K562 (cell line): ENCODE measurements around the gene HNF4A. TPM values are rescaled to one million over a fixed set of nuclear protein-coding genes. Genes with fewer than 3 reads are reported as not detected.

Experiments used
- ARID2 ChIP-seq: fragments of 450-650 bp; IDR thresholded peaks from 2 replicates; pipeline ENCODE4 v1.6.1; 2017; ENCODE audit warnings: antibody characterized with exemption, mild to moderate bottlenecking
- CBX5 ChIP-seq: IDR thresholded peaks from 2 replicates; pipeline ENCODE4 v1.6.1; 2014; ENCODE audit warnings: low read depth, borderline replicate concordance
- DMBX1 ChIP-seq: fragments of 250-450 bp; sonication (Bioruptor Pico); IDR thresholded peaks from 2 replicates; pipeline ENCODE4 v1.8.0; 2022; ENCODE audit warnings: inconsistent platforms, mild to moderate bottlenecking, moderate library complexity, borderline replicate concordance
- GATAD2B ChIP-seq: fragments of 450-650 bp; IDR thresholded peaks from 2 replicates; pipeline ENCODE4 v1.6.1; 2017; ENCODE audit warnings: mild to moderate bottlenecking, borderline replicate concordance
- LEF1 ChIP-seq: fragments of 450-650 bp; IDR thresholded peaks from 2 replicates; pipeline ENCODE4 v1.6.1; 2016; ENCODE audit warnings: mild to moderate bottlenecking
- MEIS2 ChIP-seq: fragments of 450-650 bp; IDR thresholded peaks from 2 replicates; pipeline ENCODE4 v1.6.1; 2014; ENCODE audit warnings: mild to moderate bottlenecking; ENCODE audit not compliant: partially characterized antibody
- NFRKB ChIP-seq: fragments of 450-650 bp; IDR thresholded peaks from 2 replicates; pipeline ENCODE4 v1.6.1; 2016; ENCODE audit warnings: low read depth
- POLR2AphosphoS5 ChIP-seq: IDR thresholded peaks from 2 replicates; pipeline ENCODE4 v1.6.1; 2011; ENCODE audit warnings: mild to moderate bottlenecking, low read depth, low read length, moderate library complexity; ENCODE audit not compliant: control insufficient read depth, insufficient read depth
- RREB1 ChIP-seq: fragments of 250-450 bp; sonication (Bioruptor Pico); IDR thresholded peaks from 2 replicates; pipeline ENCODE4 v1.4.0; 2020
- SP1 ChIP-seq: sonication (generic); formaldehyde crosslinking; IDR thresholded peaks from 2 replicates; pipeline ENCODE4 v1.8.1; 2022; ENCODE audit warnings: mild to moderate bottlenecking, missing genetic modification reagents
- THRA ChIP-seq: fragments of 450-650 bp; IDR thresholded peaks from 2 replicates; pipeline ENCODE4 v1.6.1; 2017; ENCODE audit warnings: mild to moderate bottlenecking, moderate library complexity
- TSC22D4 ChIP-seq: fragments of 450-650 bp; IDR thresholded peaks from 2 replicates; pipeline ENCODE4 v1.6.1; 2016; ENCODE audit warnings: missing genetic modification characterization, missing biosample characterization, control low read depth
- ZC3H4 ChIP-seq: sonication (generic); formaldehyde crosslinking; IDR thresholded peaks from 2 replicates; pipeline ENCODE4 v1.9.0; 2021; ENCODE audit warnings: missing genetic modification reagents, borderline replicate concordance
- ZNF398 ChIP-seq: fragments of 250-450 bp; sonication (Bioruptor Pico); IDR thresholded peaks from 2 replicates; pipeline ENCODE4 v1.8.0; 2021; ENCODE audit warnings: moderate library complexity, mild to moderate bottlenecking, inconsistent platforms
- ZNF512 ChIP-seq: IDR thresholded peaks from 2 replicates; pipeline ENCODE4 v1.6.1; 2016; ENCODE audit warnings: missing genetic modification characterization, missing compliant biosample characterization
- ZNF77 ChIP-seq: fragments of 250-450 bp; sonication (Bioruptor Pico); IDR thresholded peaks from 2 replicates; pipeline ENCODE4 v1.5.0; 2020
- polyA plus RNA-seq, 8 experiments: library from polyadenylated mRNA; depleted of rRNA in 4 of 8; stranded (reverse) in 5 of 8; unstranded in 3 of 8; fragments of >200 nt; fragmentation: Nextera tagmentation in 2 of 8; fragmentation: Illumina TruSeq in 1 of 8; extraction: Ambion mirVana in 2 of 8; extraction: Trizol in 1 of 8; gene quantifications; 2 replicates each; pipeline versions ENCODE4 v1.2.1 to v1.2.3, GENCODE V29; 2011 to 2014; ENCODE audit warnings: inconsistent platforms in 1 of 8, missing spikeins in 1 of 8
- total RNA-seq, 7 experiments: library from RNA; depleted of rRNA in 6 of 7; stranded (reverse); fragments of >200 nt in 6 of 7; fragmentation: Illumina TruSeq in 2 of 7; extraction: Trizol in 2 of 7; gene quantifications; 2 replicates each; pipeline versions ENCODE4 v1.2.1 to v1.2.3, GENCODE V29; 2011 to 2021; ENCODE audit warnings: low replicate concordance in 1 of 7

Gene HNF4A
- total and polyA plus RNA-seq, 9 of the 15 experiments (the other 6 are each of a cell fraction or from before 2014, with no cell fraction given) = 0.03 to 0.27 (median 0.08) TPM; not detected in 5

- TF ChIP-seq THRA (no peak), TSC22D4 (tag) (no peak), DMBX1 (CRISPR knock-in tag) (no peak), CBX5 (no peak), ZNF77 (CRISPR knock-in tag) (no peak), ARID2 (peak; percentile 60; the same call in 1 of the 2 replicates), RREB1 (CRISPR knock-in tag) (no peak), NFRKB (no peak), ZC3H4 (CRISPR knock-in tag) (no peak), ZNF398 (no peak), LEF1 (no peak), ZNF512 (tag) (no peak), SP1 (CRISPR knock-in tag) (0 out of 2 replicates have a peak, but pooled peaks have one; percentile 31), POLR2AphosphoS5 (no peak), GATAD2B (no peak), MEIS2 (peak; percentile 88)
Measured at GRCh38 chr20:44310664-44311639, 44.5 kb upstream of the HNF4A start, which contains the start of gene FITM2 (continued).
